Neural crest cell (in vitro differentiated cells): ENCODE results near the gene CNTN1. TPM values are rescaled to one million over a fixed set of nuclear protein-coding genes. Genes with fewer than 3 reads are reported as not detected.

ENCODE experiments used
- DNase-seq: peaks from one replicate; pipeline ENCODE4 v3.0.0; 2021; ENCODE audit warnings: low read depth, mixed read lengths, low spot score
- H3K27ac Mint-ChIP-seq: one replicate; pipeline ENCODE4 v1.8.0; 2021; ENCODE audit warnings: mild to moderate bottlenecking, mixed read lengths; ENCODE audit not compliant: unreplicated experiment
- H3K27me3 Mint-ChIP-seq: 2 replicates; pipeline ENCODE4 v1.8.0; 2021; ENCODE audit warnings: low read depth, mild to moderate bottlenecking, mixed read lengths
- H3K36me3 Mint-ChIP-seq: 2 replicates; pipeline ENCODE4 v1.8.0; 2021; ENCODE audit warnings: low read depth, mild to moderate bottlenecking, mixed read lengths
- H3K4me1 Mint-ChIP-seq: 2 replicates; pipeline ENCODE4 v1.8.0; 2021; ENCODE audit warnings: mixed read lengths
- H3K4me3 Mint-ChIP-seq: one replicate; pipeline ENCODE4 v1.8.0; 2021; ENCODE audit warnings: mild to moderate bottlenecking, mixed read lengths
- H3K9me3 Mint-ChIP-seq: 2 replicates; pipeline ENCODE4 v1.8.0; 2021; ENCODE audit warnings: mixed read lengths
- CTCF ChIP-seq: fragments of 200-600 bp; sonication (generic); conservative IDR thresholded peaks from 2 replicates; pipeline ENCODE4 v1.5.0; 2021; ENCODE audit warnings: antibody characterized with exemption, mild to moderate bottlenecking
- total RNA-seq: library from RNA; stranded (reverse); gene quantifications from 2 replicates; pipeline ENCODE4 v1.2.1, GENCODE V29; 2021

CNTN1 gene
- total RNA-seq, 1 donor from 2014 or later = 1.0 TPM

- no peak for DNase-seq
- no peak for TF ChIP-seq CTCF
- H3K27ac Mint-ChIP-seq = no peak overlapping the region
These were observed 5.5 kb downstream of the CNTN1 start for GRCh38 chr12:40697566-40698259.

GRCh38 chr12:40701756-40702155 lies 9.5 kb downstream of the CNTN1 start:
- TF ChIP-seq CTCF = no peak
- H3K4me3 Mint-ChIP-seq = no peak overlapping the region
- no peaks in the 10 kb centered on the region for H3K4me1 Mint-ChIP-seq
- peaks cover 10% of the 10 kb centered on the region for H3K27me3 Mint-ChIP-seq
- no peak overlapping the region for H3K27ac Mint-ChIP-seq
- no peaks in the 10 kb centered on the region for H3K9me3 Mint-ChIP-seq
- no peak for DNase-seq
- H3K36me3 Mint-ChIP-seq = no peaks in the 10 kb centered on the region

More at GRCh38 chr12:40697566-40698259, 5.5 kb downstream of the CNTN1 start:
- no peaks in the 10 kb centered on the region for H3K36me3 Mint-ChIP-seq
- no peaks in the 10 kb centered on the region for H3K9me3 Mint-ChIP-seq
- H3K4me1 Mint-ChIP-seq = peaks cover 6% of the 10 kb centered on the region
- H3K4me3 Mint-ChIP-seq = no peak overlapping the region
- H3K27me3 Mint-ChIP-seq = peaks cover 44% of the 10 kb centered on the region

GRCh38 chr12:40711121-40711520 lies 18.9 kb downstream of the CNTN1 start:
- Mint-ChIP-seq H3K36me3 (no peaks in the 10 kb centered on the region), H3K4me3 (no peak overlapping the region), H3K4me1 (no peaks in the 10 kb centered on the region), H3K27me3 (no peaks in the 10 kb centered on the region), H3K9me3 (no peaks in the 10 kb centered on the region), H3K27ac (no peak overlapping the region)
- DNase-seq = no peak
- TF ChIP-seq CTCF = no peak

GRCh38 chr12:40714636-40715035 lies 22.4 kb downstream of the CNTN1 start:
- H3K36me3 Mint-ChIP-seq = no peaks in the 10 kb centered on the region
- no peak for TF ChIP-seq CTCF
- DNase-seq = no peak
- no peaks in the 10 kb centered on the region for H3K9me3 Mint-ChIP-seq
- no peak overlapping the region for H3K4me3 Mint-ChIP-seq
- H3K27me3 Mint-ChIP-seq = no peaks in the 10 kb centered on the region
- H3K27ac Mint-ChIP-seq = no peak overlapping the region
- H3K4me1 Mint-ChIP-seq = no peaks in the 10 kb centered on the region

GRCh38 chr12:40716037-40716436 lies 23.8 kb downstream of the CNTN1 start:
- Mint-ChIP-seq H3K36me3 (no peaks in the 10 kb centered on the region), H3K27ac (no peak overlapping the region), H3K4me1 (no peaks in the 10 kb centered on the region), H3K9me3 (no peaks in the 10 kb centered on the region), H3K27me3 (no peaks in the 10 kb centered on the region), H3K4me3 (no peak overlapping the region)
- DNase-seq = no peak
- no peak for TF ChIP-seq CTCF
